Measurements from ENCODE around the gene CKB. TPM values are rescaled to one million over a fixed set of nuclear protein-coding genes. Genes with fewer than 3 reads are reported as not detected.

CKB gene
- total and polyA plus RNA-seq, 9 of the 15 experiments (the other 6 are each of a cell fraction or from before 2014, with no cell fraction given) = 23.9 to 692 (median 132) TPM

GRCh38 chr14:103491691-103492090 is 30.9 kb downstream of the CKB start:
- ChIA-PET CTCF (ENCODE audit: low intra/inter-chr PET ratio) (no interaction called here), POLR2A (no interaction called here)
- H3K4me3 ChIP-seq = no peak overlapping the region
- no peak for DNase-seq (ENCODE audit: extremely low read depth in 1 of 4, low spot score in 3 of 4)
- FAIRE-seq = no peak
- no peaks in the 10 kb centered on the region for H3K9me3 ChIP-seq (replicated peaks; ENCODE audit: control insufficient read depth, insufficient read depth, low read depth, low read length)
- H4K20me1 ChIP-seq (replicated peaks; ENCODE audit: control insufficient read depth, insufficient read depth, low read length) = no peaks in the 10 kb centered on the region
- BruUV-seq (replicated peaks) = no TSS peak
- intact Hi-C loops (cut with micrococcal nuclease) = no loop called here
- no peak overlapping the region for H3K4me2 ChIP-seq (ENCODE audit: insufficient read depth, low read length)
- H2AFZ ChIP-seq (ENCODE audit: low read depth, low read length) = no peak overlapping the region
- peak overlapping the region in 1 of 2 experiments; percentile 61; a peak in 1 of 4 replicates for H3K9ac ChIP-seq (ENCODE audit: insufficient read depth in 1 of 2, low read depth in 2 of 2, low read length in 2 of 2)
- no peaks in the 10 kb centered on the region for H3K79me2 ChIP-seq (ENCODE audit: control insufficient read depth, insufficient read depth, low read length)
- no peak overlapping the region for H3K27ac ChIP-seq (ENCODE audit: extremely low read depth, low read depth, low read length)
- 94% methylated on average over 10 of the region's 10 CpGs for WGBS (ENCODE audit: insufficient coverage, low coverage, missing lambda C conversion rate)
- ATAC-seq = no peak
- H3K9me1 ChIP-seq (ENCODE audit: control insufficient read depth, insufficient read depth, low read length) = no peaks in the 10 kb centered on the region
- no peaks in the 10 kb centered on the region for H3K4me1 ChIP-seq (replicated peaks in 1 of 2; ENCODE audit: control insufficient read depth in 2 of 2, insufficient read depth in 2 of 2, low read length in 2 of 2)
- TF ChIP-seq CAMTA2 (CRISPR knock-in tag; conservative IDR thresholded peaks at IDR 0.05) (no peak), KHSRP (IDR thresholded peaks at IDR 0.05) (no peak), USF2 (CRISPR knock-in tag; IDR thresholded peaks at IDR 0.05) (no peak), ZNF785 (CRISPR knock-in tag; IDR thresholded peaks at IDR 0.05) (no peak), ARID3B (CRISPR knock-in tag; IDR thresholded peaks at IDR 0.05; ENCODE audit: borderline replicate concordance) (no peak), NR4A1 (CRISPR knock-in tag; IDR thresholded peaks at IDR 0.05) (no peak), NR4A1 (tag; IDR thresholded peaks at IDR 0.05) (no peak), PATZ1 (CRISPR knock-in tag; IDR thresholded peaks at IDR 0.05; ENCODE audit: borderline replicate concordance) (no peak), CC2D1A (IDR thresholded peaks at IDR 0.05) (no peak), NRF1 (conservative IDR thresholded peaks at IDR 0.05 in 1 of 2, IDR thresholded peaks at IDR 0.05 in 1 of 2) (no peak), ZNF766 (CRISPR knock-in tag; conservative IDR thresholded peaks at IDR 0.05) (no peak), DIDO1 (tag; IDR thresholded peaks at IDR 0.05; ENCODE audit: low read depth) (no peak), ZNF707 (CRISPR knock-in tag; conservative IDR thresholded peaks at IDR 0.05) (no peak)
- TF ChIP-seq, protein P1, sequence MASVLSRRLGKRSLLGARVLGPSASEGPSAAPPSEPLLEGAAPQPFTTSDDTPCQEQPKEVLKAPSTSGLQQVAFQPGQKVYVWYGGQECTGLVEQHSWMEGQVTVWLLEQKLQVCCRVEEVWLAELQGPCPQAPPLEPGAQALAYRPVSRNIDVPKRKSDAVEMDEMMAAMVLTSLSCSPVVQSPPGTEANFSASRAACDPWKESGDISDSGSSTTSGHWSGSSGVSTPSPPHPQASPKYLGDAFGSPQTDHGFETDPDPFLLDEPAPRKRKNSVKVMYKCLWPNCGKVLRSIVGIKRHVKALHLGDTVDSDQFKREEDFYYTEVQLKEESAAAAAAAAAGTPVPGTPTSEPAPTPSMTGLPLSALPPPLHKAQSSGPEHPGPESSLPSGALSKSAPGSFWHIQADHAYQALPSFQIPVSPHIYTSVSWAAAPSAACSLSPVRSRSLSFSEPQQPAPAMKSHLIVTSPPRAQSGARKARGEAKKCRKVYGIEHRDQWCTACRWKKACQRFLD (CRISPR knock-in tag; IDR thresholded peaks at IDR 0.05) = no peak
- peaks cover 55% of the 10 kb centered on the region for H3K36me3 ChIP-seq (ENCODE audit: control insufficient read depth, insufficient read depth, low read length)
- in situ Hi-C loops (cut with MboI) = no loop called here
- H3K27me3 ChIP-seq (ENCODE audit: control insufficient read depth in 2 of 2, insufficient read depth in 2 of 2, low read length in 2 of 2) = no peaks in the 10 kb centered on the region
